ENCODE data around the gene LSM14B. TPM values are rescaled to one million over a fixed set of nuclear protein-coding genes. Genes with fewer than 3 reads are reported as not detected.

The LSM14B gene
- total RNA-seq, 6 experiments from 2014 or later = 9.5 to 19.8 (median 14.2) TPM

DNA sequence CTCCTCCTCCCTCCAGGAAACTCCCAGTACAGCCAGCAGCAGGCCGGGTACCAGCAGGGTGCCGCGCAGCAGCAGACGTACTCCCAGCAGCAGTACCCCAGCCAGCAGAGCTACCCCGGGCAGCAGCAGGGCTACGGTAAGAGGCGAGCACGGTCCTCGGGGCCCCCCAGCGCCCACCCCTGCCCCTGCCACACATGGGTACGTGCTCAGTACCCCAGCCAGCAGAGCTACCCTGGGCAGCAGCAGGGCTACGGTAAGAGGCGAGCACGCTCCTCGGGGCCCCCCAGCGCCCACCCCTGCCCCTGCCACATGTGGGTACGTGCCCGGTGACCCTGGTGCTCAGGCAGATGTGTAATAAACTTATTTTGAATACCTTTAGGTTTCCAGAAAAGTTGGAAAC, 50.4 kb downstream of the LSM14B start:
- no peak overlapping the region for H3K27ac ChIP-seq
- peaks cover 0 to 11% (median 0%) of the 10 kb centered on the region in 4 donors for H3K4me1 ChIP-seq
- intact Hi-C loops (cut with DNase I) = no loop called here
- DNase-seq = peak in 1 of 3 donors; percentile 50
- ATAC-seq = no peak
- WGBS (ENCODE audit: insufficient coverage, low coverage, low lambda C conversion rate, missing lambda C conversion rate) = 98% methylated on average over 7 of the region's 18 CpGs
- H3K9me3 ChIP-seq = no peaks in the 10 kb centered on the region
- no peak overlapping the region for H3K4me3 ChIP-seq
- no peaks in the 10 kb centered on the region for H3K27me3 ChIP-seq
- H3K36me3 ChIP-seq = peaks cover 0 to 41% (median 2%) of the 10 kb centered on the region in 4 donors
- TF ChIP-seq POLR2A (IDR thresholded peaks at IDR 0.05) = no peak
- TF ChIP-seq, protein P1, sequence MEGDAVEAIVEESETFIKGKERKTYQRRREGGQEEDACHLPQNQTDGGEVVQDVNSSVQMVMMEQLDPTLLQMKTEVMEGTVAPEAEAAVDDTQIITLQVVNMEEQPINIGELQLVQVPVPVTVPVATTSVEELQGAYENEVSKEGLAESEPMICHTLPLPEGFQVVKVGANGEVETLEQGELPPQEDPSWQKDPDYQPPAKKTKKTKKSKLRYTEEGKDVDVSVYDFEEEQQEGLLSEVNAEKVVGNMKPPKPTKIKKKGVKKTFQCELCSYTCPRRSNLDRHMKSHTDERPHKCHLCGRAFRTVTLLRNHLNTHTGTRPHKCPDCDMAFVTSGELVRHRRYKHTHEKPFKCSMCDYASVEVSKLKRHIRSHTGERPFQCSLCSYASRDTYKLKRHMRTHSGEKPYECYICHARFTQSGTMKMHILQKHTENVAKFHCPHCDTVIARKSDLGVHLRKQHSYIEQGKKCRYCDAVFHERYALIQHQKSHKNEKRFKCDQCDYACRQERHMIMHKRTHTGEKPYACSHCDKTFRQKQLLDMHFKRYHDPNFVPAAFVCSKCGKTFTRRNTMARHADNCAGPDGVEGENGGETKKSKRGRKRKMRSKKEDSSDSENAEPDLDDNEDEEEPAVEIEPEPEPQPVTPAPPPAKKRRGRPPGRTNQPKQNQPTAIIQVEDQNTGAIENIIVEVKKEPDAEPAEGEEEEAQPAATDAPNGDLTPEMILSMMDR (IDR thresholded peaks at IDR 0.05) = no peak

DNA sequence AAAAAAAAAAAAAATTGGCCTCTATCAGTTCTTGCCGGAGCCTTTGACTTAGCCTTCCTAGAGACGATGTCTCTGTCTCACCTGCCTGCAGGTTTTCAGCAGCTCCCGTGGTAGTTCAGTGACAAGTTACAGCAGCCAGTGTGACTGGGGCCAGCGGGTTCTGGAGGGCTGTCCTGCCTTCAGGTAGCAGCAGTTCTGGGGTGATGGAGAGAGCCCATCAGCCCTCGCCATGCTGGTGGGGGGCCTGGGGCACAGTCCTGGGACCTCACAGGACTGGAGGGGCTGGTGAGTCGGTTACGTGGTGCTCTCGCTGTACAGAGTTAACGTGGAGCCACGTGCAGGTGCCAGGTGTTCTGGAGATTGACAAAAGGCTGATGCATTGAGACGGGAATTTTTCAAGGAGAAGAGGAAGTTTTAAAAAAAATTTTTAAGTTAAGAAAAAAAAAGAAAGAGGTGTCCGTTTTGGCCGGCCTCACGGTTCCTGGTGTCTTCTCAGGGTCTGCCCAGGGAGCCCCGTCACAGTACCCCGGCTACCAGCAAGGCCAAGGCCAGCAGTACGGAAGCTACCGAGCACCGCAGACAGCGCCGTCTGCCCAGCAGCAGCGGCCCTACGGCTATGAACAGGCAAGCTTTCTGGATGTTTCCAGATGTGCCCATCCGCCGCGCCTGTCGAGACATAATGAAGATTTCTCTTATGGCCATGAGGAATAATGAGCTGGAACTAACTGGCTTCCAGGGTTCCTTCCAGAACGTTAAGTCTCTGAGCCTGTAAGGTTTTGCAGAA, 51.9 kb downstream of the LSM14B start:
- TF ChIP-seq, protein P1 (IDR thresholded peaks at IDR 0.05) = no peak
- no peak for TF ChIP-seq POLR2A (IDR thresholded peaks at IDR 0.05)
- 86% methylated on average over 12 of the region's 28 CpGs for WGBS (ENCODE audit: insufficient coverage, low coverage, low lambda C conversion rate, missing lambda C conversion rate)
- Histone ChIP-seq H3K27me3 (no peaks in the 10 kb centered on the region), H3K36me3 (peaks cover 0 to 27% (median 2%) of the 10 kb centered on the region in 4 donors), H3K27ac (no peak overlapping the region), H3K4me3 (no peak overlapping the region), H3K9me3 (no peaks in the 10 kb centered on the region), H3K4me1 (peaks cover 0 to 18% (median 0%) of the 10 kb centered on the region in 4 donors)
- DNase-seq = peak in 1 of 3 donors; percentile 48
- ATAC-seq = no peak
- intact Hi-C loops (cut with DNase I) = no loop called here

DNA sequence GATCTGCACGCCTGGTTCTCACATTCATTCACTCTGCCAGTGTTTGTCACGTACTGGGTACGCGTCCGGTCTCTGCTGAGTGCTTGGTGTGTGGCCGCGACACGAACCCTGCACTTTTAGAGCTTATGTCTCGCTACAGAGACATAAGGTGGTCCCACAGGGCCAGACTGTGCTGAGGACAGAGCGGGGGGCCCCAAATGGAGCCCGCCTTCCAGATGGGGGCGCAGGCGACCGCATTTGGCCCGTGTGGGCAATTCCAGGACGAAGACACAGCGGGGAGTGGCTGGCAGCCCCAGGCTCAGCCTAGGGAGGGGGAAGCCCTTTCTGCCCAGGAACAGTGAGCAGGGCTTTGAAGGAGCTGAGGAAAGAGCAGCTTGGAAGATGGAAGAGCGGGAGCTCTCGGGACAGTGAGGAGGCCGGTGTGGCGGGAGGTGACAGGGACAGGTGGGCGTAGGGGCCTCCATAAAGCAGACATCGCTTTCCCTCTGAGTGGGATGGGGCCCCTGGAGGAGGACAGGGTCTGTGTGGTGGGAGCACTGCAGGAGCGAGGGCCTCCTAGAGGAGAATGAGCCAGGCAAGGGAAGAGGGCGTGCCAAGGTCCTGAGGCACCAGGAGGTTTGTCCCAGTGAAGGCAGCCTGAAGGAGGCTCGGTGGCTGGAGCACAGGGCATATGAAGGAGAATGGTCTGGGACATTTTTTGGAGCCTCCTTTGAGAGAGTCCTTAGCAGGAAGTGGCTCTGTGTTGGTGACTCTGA, 52.8 kb downstream of the LSM14B start:
- peak in 2 of 3 donors; percentile 11 to 39 for DNase-seq
- H3K4me3 ChIP-seq = no peak overlapping the region

DNA sequence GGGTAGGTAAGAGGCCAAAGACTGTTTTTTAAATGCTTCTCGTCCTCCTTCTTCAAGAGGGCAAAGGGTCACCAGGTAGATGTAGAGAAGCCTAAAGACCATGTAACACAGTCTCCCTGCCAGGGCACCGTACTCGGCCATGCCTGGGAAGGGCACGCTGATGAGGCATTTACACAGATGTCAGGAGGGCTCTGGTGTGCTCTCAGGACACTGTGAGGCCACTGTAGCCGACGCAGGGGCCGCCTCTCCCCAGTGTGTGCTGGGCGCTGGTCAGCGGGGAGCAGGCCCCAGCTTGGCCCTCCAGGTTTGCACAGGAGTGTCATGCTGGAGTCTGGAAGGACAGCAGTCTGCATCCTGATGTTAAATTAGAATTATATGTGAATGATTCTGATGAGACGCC, 53.4 kb downstream of the LSM14B start:
- no peaks in the 10 kb centered on the region for H3K9me3 ChIP-seq
- H3K27me3 ChIP-seq = no peaks in the 10 kb centered on the region
- no peak for ATAC-seq
- H3K4me1 ChIP-seq = peaks cover 0 to 28% (median 2%) of the 10 kb centered on the region in 4 donors
- H3K36me3 ChIP-seq = peaks cover 0 to 25% (median 2%) of the 10 kb centered on the region in 4 donors
- TF ChIP-seq POLR2A (IDR thresholded peaks at IDR 0.05) = no peak
- TF ChIP-seq, protein P1 (IDR thresholded peaks at IDR 0.05) = no peak
- 100% methylated on average over 1 of the region's 10 CpGs for WGBS (ENCODE audit: insufficient coverage, low coverage, low lambda C conversion rate, missing lambda C conversion rate)
- peak in 2 of 3 donors; percentile 14 to 39 for DNase-seq
- H3K27ac ChIP-seq = peak overlapping the region in 1 of 3 donors; percentile 99
- intact Hi-C loops (cut with DNase I) = no loop called here
- H3K4me3 ChIP-seq = no peak overlapping the region

More for the DNA sequence above, 52.8 kb downstream of the LSM14B start:
- peaks cover 0 to 25% (median 2%) of the 10 kb centered on the region in 4 donors for H3K36me3 ChIP-seq
- no peaks in the 10 kb centered on the region for H3K27me3 ChIP-seq
- H3K9me3 ChIP-seq = no peaks in the 10 kb centered on the region
- no peak for ATAC-seq
- peak overlapping the region in 1 of 3 donors; percentile 99 for H3K27ac ChIP-seq
- WGBS (ENCODE audit: insufficient coverage, low coverage, low lambda C conversion rate, missing lambda C conversion rate) = 94% methylated on average over 23 of the region's 26 CpGs
- TF ChIP-seq, protein P1 (IDR thresholded peaks at IDR 0.05) = no peak
- TF ChIP-seq POLR2A (IDR thresholded peaks at IDR 0.05) = no peak
- peaks cover 0 to 23% (median 2%) of the 10 kb centered on the region in 4 donors for H3K4me1 ChIP-seq
- intact Hi-C loops (cut with DNase I) = no loop called here

Data from right lobe of liver (tissue), 6 donors.